IMR-90 (cell line): Measurements from ENCODE around the gene YEATS4. TPM values are rescaled to one million over a fixed set of nuclear protein-coding genes. Genes with fewer than 3 reads are reported as not detected.

ENCODE experiments used
- ATAC-seq: fragments of 200-7000 bp; cut with Tn5 transposase; 2 replicates; pipeline ENCODE4 v1.9.1; 2020; ENCODE audit warnings: low read depth, mild to moderate bottlenecking, moderate library complexity
- BruUV-seq: library from RNA; stranded (reverse); fragments of 400-500 nt; replicated peaks from 2 replicates; lab custom pipeline; 2021; lab: Mats Ljungman, UMichigan
- CTCF ChIA-PET: fragments of 300-600 bp; formaldehyde crosslinking; extraction: SDS; loops from one replicate; lab custom pipeline; 2021; ENCODE audit warnings: antibody characterized with exemption; lab: Yijun Ruan, JAX
- POLR2A ChIA-PET: fragments of 300-600 bp; sonication (Branson Sonifier 250); formaldehyde crosslinking; loops from one replicate; lab custom pipeline; 2022; ENCODE audit warnings: antibody characterized with exemption; ENCODE audit not compliant: unreplicated experiment; lab: Charles Lee
- DNase-seq: peaks from one replicate; pipeline ENCODE4 v3.0.0; 2013
- H2AFZ ChIP-seq: replicated peaks from 2 replicates; pipeline ENCODE3; 2013; ENCODE audit warnings: low read length, mild to moderate bottlenecking; ENCODE audit not compliant: poor library complexity
- H2AK5ac ChIP-seq: 2 replicates; pipeline ENCODE4 v1.6.1; 2013; ENCODE audit warnings: low read depth, low read length, inconsistent platforms
- H2AK9ac ChIP-seq: replicated peaks from 2 replicates; pipeline ENCODE3; 2013; ENCODE audit warnings: mild to moderate bottlenecking, low read depth, low read length, moderate library complexity; ENCODE audit not compliant: poor library complexity
- H2BK120ac ChIP-seq: 2 replicates; pipeline ENCODE4 v1.6.1; 2013; ENCODE audit warnings: low read depth, low read length, inconsistent platforms
- H2BK15ac ChIP-seq: 3 replicates; pipeline ENCODE4 v1.6.1; 2013; ENCODE audit warnings: low read depth, low read length, inconsistent platforms
- H2BK20ac ChIP-seq: 2 replicates; pipeline ENCODE4 v1.6.1; 2013; ENCODE audit warnings: low read depth, mild to moderate bottlenecking, inconsistent platforms, low read length, moderate library complexity
- H2BK5ac ChIP-seq: 2 replicates; pipeline ENCODE4 v1.6.1; 2013; ENCODE audit warnings: mild to moderate bottlenecking, low read depth, low read length, inconsistent platforms; ENCODE audit not compliant: poor library complexity, severe bottlenecking
- H3K14ac ChIP-seq: replicated peaks from 2 replicates; pipeline ENCODE4 v1.6.1; 2013; ENCODE audit warnings: low read depth, low read length, inconsistent platforms
- H3K18ac ChIP-seq: 2 replicates; pipeline ENCODE4 v1.6.1; 2013; ENCODE audit warnings: low read depth, low read length, control low read depth
- H3K23ac ChIP-seq: 2 replicates; pipeline ENCODE4 v1.6.1; 2013; ENCODE audit warnings: low read depth, low read length, inconsistent platforms
- H3K27ac ChIP-seq: 2 replicates; pipeline ENCODE4 v1.5.1; 2013; ENCODE audit warnings: mild to moderate bottlenecking, control low read depth, low read length; ENCODE audit not compliant: insufficient read depth
- H3K27me3 ChIP-seq: 2 replicates; pipeline ENCODE4 v1.6.1; 2013; ENCODE audit warnings: low read length; ENCODE audit not compliant: control insufficient read depth, insufficient read depth
- H3K36me3 ChIP-seq: 2 replicates; pipeline ENCODE4 v1.6.1; 2013; ENCODE audit warnings: low read length, mixed read lengths; ENCODE audit not compliant: control insufficient read depth, insufficient read depth
- H3K4ac ChIP-seq: 2 replicates; pipeline ENCODE4 v1.6.1; 2013; ENCODE audit warnings: low read depth, low read length, inconsistent platforms
- H3K4me1 ChIP-seq: 2 replicates; pipeline ENCODE4 v1.6.1; 2013; ENCODE audit warnings: low read length, mixed read lengths; ENCODE audit not compliant: control insufficient read depth, insufficient read depth
- H3K4me2 ChIP-seq: 2 replicates; pipeline ENCODE4 v1.6.1; 2013; ENCODE audit warnings: low read depth, mild to moderate bottlenecking, control low read depth, low read length, moderate library complexity
- H3K4me3 ChIP-seq: 2 replicates; pipeline ENCODE4 v1.5.1; 2013; ENCODE audit warnings: low read depth, mild to moderate bottlenecking, control low read depth, low read length, moderate library complexity; ENCODE audit not compliant: insufficient read depth
- H3K56ac ChIP-seq: 2 replicates; pipeline ENCODE4 v1.6.1; 2013; ENCODE audit warnings: low read length, inconsistent platforms; ENCODE audit not compliant: insufficient read depth; ENCODE audit errors: extremely low read depth
- H3K79me1 ChIP-seq, 2 experiments: 2 replicates each; pipeline ENCODE4 v1.6.1; 2013; ENCODE audit warnings: low read length in 2 of 2, inconsistent platforms in 1 of 2, low read depth in 1 of 2
- H3K9ac ChIP-seq: 2 replicates; pipeline ENCODE4 v1.6.1; 2013; ENCODE audit warnings: low read depth, low read length, control low read depth
- H3K9me1 ChIP-seq: 2 replicates; pipeline ENCODE4 v1.6.1; 2013; ENCODE audit warnings: low read length, inconsistent platforms; ENCODE audit not compliant: insufficient read depth
- H3K9me3 ChIP-seq: 2 replicates; pipeline ENCODE4 v1.6.1; 2013; ENCODE audit warnings: low read length; ENCODE audit not compliant: control insufficient read depth, insufficient read depth
- H4K20me1 ChIP-seq: 2 replicates; pipeline ENCODE4 v1.6.1; 2013; ENCODE audit warnings: low read length, inconsistent platforms; ENCODE audit not compliant: insufficient read depth
- H4K5ac ChIP-seq: 2 replicates; pipeline ENCODE4 v1.6.1; 2013; ENCODE audit warnings: mild to moderate bottlenecking, low read depth, low read length, control low read depth
- H4K8ac ChIP-seq, 2 experiments: 2 replicates each; pipeline ENCODE4 v1.6.1; 2013; ENCODE audit warnings: low read depth in 2 of 2, low read length in 2 of 2, control low read depth in 1 of 2, inconsistent platforms in 1 of 2
- H4K91ac ChIP-seq: 2 replicates; pipeline ENCODE4 v1.6.1; 2013; ENCODE audit warnings: low read depth, low read length, inconsistent platforms; ENCODE audit not compliant: insufficient read depth
- BHLHE40 ChIP-seq: fragments of 150-350 bp; IDR thresholded peaks from 2 replicates; pipeline ENCODE4 v1.6.1; 2016; ENCODE audit warnings: mild to moderate bottlenecking, low read depth, low read length
- CTCF ChIP-seq: conservative IDR thresholded peaks from 2 replicates; pipeline ENCODE4 v1.5.1; 2012; ENCODE audit warnings: mild to moderate bottlenecking, low read depth, low read length, improper control_type of control experiment
- MAFK ChIP-seq: IDR thresholded peaks from 2 replicates; pipeline ENCODE4 v1.6.1; 2012; ENCODE audit warnings: low read depth, low read length, improper control_type of control experiment
- MAZ ChIP-seq: IDR thresholded peaks from 2 replicates; pipeline ENCODE4 v1.6.1; 2012; ENCODE audit warnings: low read depth, mild to moderate bottlenecking, low read length, improper control_type of control experiment, moderate library complexity, borderline replicate concordance
- POLR2A ChIP-seq: IDR thresholded peaks from 2 replicates; pipeline ENCODE4 v1.6.1; 2012; ENCODE audit warnings: mild to moderate bottlenecking, low read depth, low read length
- RAD21 ChIP-seq: IDR thresholded peaks from 2 replicates; pipeline ENCODE4 v1.6.1; 2012; ENCODE audit warnings: low read length, improper control_type of control experiment
- RCOR1 ChIP-seq: IDR thresholded peaks from 2 replicates; pipeline ENCODE4 v1.6.1; 2012; ENCODE audit warnings: mild to moderate bottlenecking, low read length, improper control_type of control experiment; ENCODE audit not compliant: insufficient replicate concordance
- RFX5 ChIP-seq: IDR thresholded peaks from 2 replicates; pipeline ENCODE4 v1.8.0; 2012; ENCODE audit warnings: low read depth, mild to moderate bottlenecking, low read length, moderate library complexity
- SMC3 ChIP-seq: fragments of 150-350 bp; IDR thresholded peaks from 2 replicates; pipeline ENCODE4 v1.6.1; 2016; ENCODE audit warnings: low read depth, mild to moderate bottlenecking, antibody characterized with exemption, low read length, moderate library complexity
- WGBS, 2 experiments: methylation state at CpG; one replicate each; pipeline versions ENCODE4 v1.1.5 to v1.1.7; 2013; ENCODE audit warnings: missing lambda C conversion rate in 2 of 2; ENCODE audit not compliant: insufficient read length in 1 of 2; ENCODE audit errors: extremely low coverage in 2 of 2; 5-methylcytosine and 5-hydroxymethylcytosine counted together
- dilution Hi-C: fragments of 300-500 bp; cut with HindIII; formaldehyde crosslinking; loops from one replicate; pipeline ENCODE4 v1.14.3; 2018; ENCODE audit warnings: low sequenced_read_pairs; ENCODE audit not compliant: unreplicated experiment
- in situ Hi-C: fragments of 300-500 bp; cut with MboI; formaldehyde crosslinking; loops from 3 replicates; pipeline ENCODE4 v1.14.3; 2019; ENCODE audit warnings: low sequenced_read_pairs, inconsistent platforms, mixed read lengths
- intact Hi-C: fragments of 100-400 bp; cut with micrococcal nuclease; formaldehyde crosslinking; loops from 2 replicates; pipeline ENCODE4 v1.10.0; 2022
- polyA plus RNA-seq, 3 experiments: library from polyadenylated mRNA; depleted of rRNA; stranded (reverse); fragments of >200 nt; gene quantifications; 2 replicates each; pipeline ENCODE4 v1.2.3, GENCODE V29; 2012; ENCODE audit warnings: low replicate concordance in 1 of 3
- total RNA-seq: library from RNA; depleted of rRNA; stranded (reverse); fragments of >200 nt; gene quantifications from 2 replicates; pipeline ENCODE4 v1.2.3, GENCODE V29; 2012
- TF ChIP-seq, protein P1 (sequence below): fragments of 150-350 bp; IDR thresholded peaks from 2 replicates; pipeline ENCODE4 v1.6.1; 2016; ENCODE audit warnings: low read depth, mild to moderate bottlenecking, low read length, moderate library complexity, borderline replicate concordance

Gene YEATS4
- total and polyA plus RNA-seq, 2 of the 4 experiments (the other 2 are of a cell fraction) = 6.9 to 15.1 TPM

GRCh38 chr12:69415471-69416275 lies 56.1 kb downstream of the YEATS4 start:
- peaks cover 0 to 3% of the 10 kb centered on the region in 2 experiments; a peak in 1 of 4 replicates for H3K79me1 ChIP-seq
- peak overlapping the region; percentile 88 for H2AK5ac ChIP-seq
- peak overlapping the region; percentile 45 for H2BK5ac ChIP-seq
- ChIA-PET POLR2A (no interaction called here), CTCF (interaction anchor here (0.6 to 1.0 kb wide), 4 partner anchors 13 to 159 kb away, joined by 3 to 5 read pairs (median 4); no protein-coding TSS in a partner anchor)
- no peaks in the 10 kb centered on the region for H3K36me3 ChIP-seq
- in situ Hi-C loops = no loop called here
- H3K56ac ChIP-seq = peak overlapping the region; percentile 45; the same call in 1 of the 2 replicates
- peak overlapping the region; percentile 72 for H3K23ac ChIP-seq
- peak overlapping the region; percentile 93 for H2BK120ac ChIP-seq
- H3K4ac ChIP-seq = peak overlapping the region; percentile 95
- H3K27me3 ChIP-seq = no peaks in the 10 kb centered on the region
- dilution Hi-C loops = no loop called here
- H3K4me3 ChIP-seq = no peak overlapping the region
- peak overlapping the region; percentile 84 for H3K14ac ChIP-seq
- DNase-seq = peak; percentile 95
- WGBS, 2 experiments = 13% methylated on average over 6 of the region's 8 CpGs; no CpG with 5 or more reads in 1 of the 2 experiments
- no peaks in the 10 kb centered on the region for H4K20me1 ChIP-seq
- peaks cover 11% of the 10 kb centered on the region for H3K4me1 ChIP-seq
- peak overlapping the region; percentile 99 for H2BK20ac ChIP-seq
- H4K91ac ChIP-seq = peak overlapping the region; percentile 79
- peak overlapping the region; percentile 26 for H2AK9ac ChIP-seq
- H3K9me3 ChIP-seq = no peaks in the 10 kb centered on the region
- H2BK15ac ChIP-seq = peak overlapping the region; percentile 85; the same call in 1 of the 3 replicates
- H4K8ac ChIP-seq = peak overlapping the region in 1 of 2 experiments; percentile 94; a peak in 2 of 4 replicates
- peak overlapping the region; percentile 95 for H3K18ac ChIP-seq
- H4K5ac ChIP-seq = peak overlapping the region; percentile 91
- intact Hi-C loops = loop anchor here (5.0 kb wide), 1 partner anchor 57 kb away; the partner anchor contains the start of gene FRS2
- peak overlapping the region; percentile 89 for H2AFZ ChIP-seq
- peak overlapping the region; percentile 28; the same call in 1 of the 2 replicates for H3K27ac ChIP-seq
- peak overlapping the region; percentile 46; the same call in 1 of the 2 replicates for H3K9ac ChIP-seq
- H3K9me1 ChIP-seq = peaks cover 7% of the 10 kb centered on the region; the same call in 1 of the 2 replicates
- TF ChIP-seq RFX5 (no peak), CTCF (peak; percentile 88), SMC3 (peak; percentile 63), MAZ (no peak), RAD21 (peak; percentile 75), POLR2A (no peak), RCOR1 (peak; percentile 58), MAFK (peak; percentile 24; the same call in 1 of the 2 replicates), BHLHE40 (no peak)
- TF ChIP-seq, protein P1, sequence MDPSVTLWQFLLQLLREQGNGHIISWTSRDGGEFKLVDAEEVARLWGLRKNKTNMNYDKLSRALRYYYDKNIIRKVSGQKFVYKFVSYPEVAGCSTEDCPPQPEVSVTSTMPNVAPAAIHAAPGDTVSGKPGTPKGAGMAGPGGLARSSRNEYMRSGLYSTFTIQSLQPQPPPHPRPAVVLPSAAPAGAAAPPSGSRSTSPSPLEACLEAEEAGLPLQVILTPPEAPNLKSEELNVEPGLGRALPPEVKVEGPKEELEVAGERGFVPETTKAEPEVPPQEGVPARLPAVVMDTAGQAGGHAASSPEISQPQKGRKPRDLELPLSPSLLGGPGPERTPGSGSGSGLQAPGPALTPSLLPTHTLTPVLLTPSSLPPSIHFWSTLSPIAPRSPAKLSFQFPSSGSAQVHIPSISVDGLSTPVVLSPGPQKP = no peak
- peak; percentile 96 for ATAC-seq
- H3K4me2 ChIP-seq = peak overlapping the region; percentile 23
- BruUV-seq = no TSS peak
